Loucy (cell line): ENCODE data around the gene RAP1GAP2.

ENCODE experiments used
- CTCF ChIP-seq: fragments of 200-600 bp; sonication (generic); conservative IDR thresholded peaks from 2 replicates; pipeline ENCODE4 v1.5.1; 2014; ENCODE audit warnings: mild to moderate bottlenecking, antibody characterized with exemption, low read length
- EZH2phosphoT487 ChIP-seq: fragments of 200-600 bp; IDR thresholded peaks from 2 replicates; pipeline ENCODE4 v1.6.1; 2018; ENCODE audit warnings: antibody characterized with exemption, mild to moderate bottlenecking, moderate library complexity, borderline replicate concordance

- TF ChIP-seq CTCF, result no peak
- TF ChIP-seq EZH2phosphoT487, result no peak
These were observed 151.3 kb downstream of the RAP1GAP2 start for GRCh38 chr17:2947588-2947950.
